ENCODE results near the gene GLIS1. TPM values are rescaled to one million over a fixed set of nuclear protein-coding genes. Genes with fewer than 3 reads are reported as not detected.
A peak's percentile ranks its signal among the peaks of the same experiment; 100 is the strongest.

GLIS1 gene
- total and polyA plus RNA-seq, 9 donors: 0.04 to 0.42 (median 0.08) TPM; not detected in 3

GRCh38 chr1:53657531-53657805 lies 81.5 kb downstream of the GLIS1 start:
- H3K4me1 ChIP-seq (ENCODE audit: control insufficient read depth, insufficient read depth, low read length): peaks cover 2% of the 10 kb centered on the region
- H3K4me3 ChIP-seq (ENCODE audit: low read length): no peak overlapping the region
- no peaks in the 10 kb centered on the region for H3K36me3 ChIP-seq (ENCODE audit: control insufficient read depth, insufficient read depth, low read length)
- peaks cover 8% of the 10 kb centered on the region for H3K27me3 ChIP-seq (ENCODE audit: control insufficient read depth, insufficient read depth, low read length)
- no peaks in the 10 kb centered on the region for H3K9me3 ChIP-seq (replicated peaks; ENCODE audit: control insufficient read depth, low read depth, low read length)
- H3K27ac ChIP-seq (ENCODE audit: low read length): no peak overlapping the region
- 40% methylated on average over 1 of the region's 4 CpGs for WGBS (ENCODE audit: insufficient coverage)
- DNase-seq: no peak

- H3K36me3 ChIP-seq (ENCODE audit: control insufficient read depth, insufficient read depth, low read length): no peaks in the 10 kb centered on the region
- DNase-seq: no peak
- H3K4me1 ChIP-seq (ENCODE audit: control insufficient read depth, insufficient read depth, low read length): peaks cover 2% of the 10 kb centered on the region
- H3K9me3 ChIP-seq (replicated peaks; ENCODE audit: control insufficient read depth, low read depth, low read length): no peaks in the 10 kb centered on the region
- no peak overlapping the region for H3K4me3 ChIP-seq (ENCODE audit: low read length)
- WGBS (ENCODE audit: insufficient coverage): 53% methylated on average over 7 of the region's 11 CpGs
- H3K27me3 ChIP-seq (ENCODE audit: control insufficient read depth, insufficient read depth, low read length): peaks cover 8% of the 10 kb centered on the region
- H3K27ac ChIP-seq (ENCODE audit: low read length): no peak overlapping the region
These were observed 82.0 kb downstream of the GLIS1 start for GRCh38 chr1:53656747-53657530.

- Histone ChIP-seq H3K36me3 (ENCODE audit: control insufficient read depth, insufficient read depth, low read length) (no peaks in the 10 kb centered on the region), H3K4me3 (ENCODE audit: low read length) (no peak overlapping the region), H3K4me1 (ENCODE audit: control insufficient read depth, insufficient read depth, low read length) (peaks cover 2% of the 10 kb centered on the region), H3K9me3 (replicated peaks; ENCODE audit: control insufficient read depth, low read depth, low read length) (no peaks in the 10 kb centered on the region), H3K27me3 (ENCODE audit: control insufficient read depth, insufficient read depth, low read length) (peaks cover 8% of the 10 kb centered on the region), H3K27ac (ENCODE audit: low read length) (no peak overlapping the region)
- peak; percentile 33 for DNase-seq
- WGBS (ENCODE audit: insufficient coverage): 45% methylated on average over 3 of the region's 10 CpGs
These were observed 82.8 kb downstream of the GLIS1 start for GRCh38 chr1:53655931-53656746.

GRCh38 chr1:53654216-53655210 lies 84.5 kb downstream of the GLIS1 start:
- 58% methylated on average over 26 of the region's 27 CpGs for WGBS (ENCODE audit: insufficient coverage)
- no peak overlapping the region for H3K27ac ChIP-seq (ENCODE audit: low read length)
- no peak overlapping the region for H3K4me3 ChIP-seq (ENCODE audit: low read length)
- H3K27me3 ChIP-seq (ENCODE audit: control insufficient read depth, insufficient read depth, low read length): peaks cover 6% of the 10 kb centered on the region
- H3K36me3 ChIP-seq (ENCODE audit: control insufficient read depth, insufficient read depth, low read length): no peaks in the 10 kb centered on the region
- DNase-seq: no peak
- no peaks in the 10 kb centered on the region for H3K9me3 ChIP-seq (replicated peaks; ENCODE audit: control insufficient read depth, low read depth, low read length)
- peaks cover 2% of the 10 kb centered on the region for H3K4me1 ChIP-seq (ENCODE audit: control insufficient read depth, insufficient read depth, low read length)

GRCh38 chr1:53653631-53654030 lies 85.3 kb downstream of the GLIS1 start:
- H3K36me3 ChIP-seq (ENCODE audit: control insufficient read depth, insufficient read depth, low read length): no peaks in the 10 kb centered on the region
- H3K27ac ChIP-seq (ENCODE audit: low read length): no peak overlapping the region
- WGBS (ENCODE audit: insufficient coverage): no CpG with 5 or more reads among the region's 5 CpGs
- H3K4me3 ChIP-seq (ENCODE audit: low read length): no peak overlapping the region
- no peaks in the 10 kb centered on the region for H3K9me3 ChIP-seq (replicated peaks; ENCODE audit: control insufficient read depth, low read depth, low read length)
- peaks cover 2% of the 10 kb centered on the region for H3K4me1 ChIP-seq (ENCODE audit: control insufficient read depth, insufficient read depth, low read length)
- DNase-seq: no peak
- peaks cover 6% of the 10 kb centered on the region for H3K27me3 ChIP-seq (ENCODE audit: control insufficient read depth, insufficient read depth, low read length)

GRCh38 chr1:53653200-53653575 lies 85.8 kb downstream of the GLIS1 start:
- H3K27ac ChIP-seq (ENCODE audit: low read length): no peak overlapping the region

GRCh38 chr1:53652441-53653199 lies 86.3 kb downstream of the GLIS1 start:
- H3K4me1 ChIP-seq (ENCODE audit: control insufficient read depth, insufficient read depth, low read length): no peaks in the 10 kb centered on the region
- no peak for DNase-seq
- WGBS (ENCODE audit: insufficient coverage): 84% methylated on average over 5 of the region's 7 CpGs

More at GRCh38 chr1:53653200-53653575, 85.8 kb downstream of the GLIS1 start:
- peaks cover 6% of the 10 kb centered on the region for H3K27me3 ChIP-seq (ENCODE audit: control insufficient read depth, insufficient read depth, low read length)
- H3K36me3 ChIP-seq (ENCODE audit: control insufficient read depth, insufficient read depth, low read length): no peaks in the 10 kb centered on the region
- no peak for DNase-seq
- H3K9me3 ChIP-seq (replicated peaks; ENCODE audit: control insufficient read depth, low read depth, low read length): no peaks in the 10 kb centered on the region
- 65% methylated on average over 6 of the region's 7 CpGs for WGBS (ENCODE audit: insufficient coverage)
- no peak overlapping the region for H3K4me3 ChIP-seq (ENCODE audit: low read length)
- H3K4me1 ChIP-seq (ENCODE audit: control insufficient read depth, insufficient read depth, low read length): no peaks in the 10 kb centered on the region

GRCh38 chr1:53651356-53651755 lies 87.6 kb downstream of the GLIS1 start:
- Histone ChIP-seq H3K9me3 (replicated peaks; ENCODE audit: control insufficient read depth, low read depth, low read length) (no peaks in the 10 kb centered on the region), H3K4me1 (ENCODE audit: control insufficient read depth, insufficient read depth, low read length) (no peaks in the 10 kb centered on the region), H3K27me3 (ENCODE audit: control insufficient read depth, insufficient read depth, low read length) (peaks cover 7% of the 10 kb centered on the region), H3K36me3 (ENCODE audit: control insufficient read depth, insufficient read depth, low read length) (no peaks in the 10 kb centered on the region), H3K4me3 (ENCODE audit: low read length) (no peak overlapping the region), H3K27ac (ENCODE audit: low read length) (no peak overlapping the region)
- no peak for DNase-seq
- 100% methylated on average over 1 of the region's 1 CpG for WGBS (ENCODE audit: insufficient coverage)

More at GRCh38 chr1:53652441-53653199, 86.3 kb downstream of the GLIS1 start:
- Histone ChIP-seq H3K36me3 (ENCODE audit: control insufficient read depth, insufficient read depth, low read length) (no peaks in the 10 kb centered on the region), H3K9me3 (replicated peaks; ENCODE audit: control insufficient read depth, low read depth, low read length) (no peaks in the 10 kb centered on the region), H3K27ac (ENCODE audit: low read length) (no peak overlapping the region), H3K27me3 (ENCODE audit: control insufficient read depth, insufficient read depth, low read length) (peaks cover 4% of the 10 kb centered on the region), H3K4me3 (ENCODE audit: low read length) (no peak overlapping the region)

- H3K4me1 ChIP-seq (ENCODE audit: control insufficient read depth, insufficient read depth, low read length): no peaks in the 10 kb centered on the region
- H3K27me3 ChIP-seq (ENCODE audit: control insufficient read depth, insufficient read depth, low read length): peaks cover 6% of the 10 kb centered on the region
- no peak for DNase-seq
- no peak overlapping the region for H3K4me3 ChIP-seq (ENCODE audit: low read length)
- 73% methylated on average over 3 of the region's 7 CpGs for WGBS (ENCODE audit: insufficient coverage)
- no peaks in the 10 kb centered on the region for H3K9me3 ChIP-seq (replicated peaks; ENCODE audit: control insufficient read depth, low read depth, low read length)
- no peak overlapping the region for H3K27ac ChIP-seq (ENCODE audit: low read length)
- no peaks in the 10 kb centered on the region for H3K36me3 ChIP-seq (ENCODE audit: control insufficient read depth, insufficient read depth, low read length)
These were observed 90.4 kb downstream of the GLIS1 start for GRCh38 chr1:53648516-53648915.
